Measurements from ENCODE around the gene TMEM178B. TPM values are rescaled to one million over a fixed set of nuclear protein-coding genes. Genes with fewer than 3 reads are reported as not detected.

TMEM178B gene
- polyA plus RNA-seq, 1 donor from 2014 or later, result 40.7 TPM

DNA sequence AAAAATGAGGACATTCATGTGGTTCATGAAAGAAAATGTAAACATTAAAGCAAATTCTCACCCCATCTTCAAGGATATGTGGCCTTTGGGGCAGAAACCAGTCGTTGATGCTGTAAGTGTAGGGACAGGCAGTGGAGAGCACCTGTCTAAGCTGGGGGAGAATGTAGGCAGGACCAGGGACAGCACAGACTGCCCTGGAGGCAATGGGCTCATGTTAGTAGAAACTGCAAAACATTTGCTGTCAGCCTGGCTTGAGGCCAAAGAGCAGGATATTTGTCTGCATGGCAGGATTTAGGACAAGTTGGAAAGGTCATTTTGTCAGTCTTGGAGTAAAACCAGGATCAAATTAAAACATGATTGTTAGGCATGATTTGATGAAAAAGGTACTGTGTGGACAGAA is 265.7 kb downstream of the TMEM178B start:
- no peak overlapping the region for H3K9ac ChIP-seq (ENCODE audit: low read length)
- H3K4me2 ChIP-seq (ENCODE audit: low read length), result no peak overlapping the region
- H4K20me1 ChIP-seq (ENCODE audit: insufficient read depth), result peaks cover 3% of the 10 kb centered on the region
- peaks cover 3% of the 10 kb centered on the region for H3F3A ChIP-seq (ENCODE audit: insufficient read depth, low read length, poor library complexity, severe bottlenecking)
- no peak overlapping the region for H2AFZ ChIP-seq (ENCODE audit: low read depth, low read length)
- no peaks in the 10 kb centered on the region for H3K36me3 ChIP-seq (ENCODE audit: insufficient read depth, low read length)
- no peaks in the 10 kb centered on the region for H3K9me2 ChIP-seq (ENCODE audit: insufficient read depth, low read length)
- no peak for TF ChIP-seq RAD21 (conservative IDR thresholded peaks at IDR 0.05)
- TF ChIP-seq EZH2 (IDR thresholded peaks at IDR 0.05; ENCODE audit: borderline replicate concordance, insufficient read depth, low read length, poor library complexity, severe bottlenecking), result no peak
- TF ChIP-seq POLR2AphosphoS5 (IDR thresholded peaks at IDR 0.05), result no peak
- TF ChIP-seq EP300 (conservative IDR thresholded peaks at IDR 0.05; ENCODE audit: poor library complexity, severe bottlenecking), result no peak
- no peak for TF ChIP-seq TAF1 (IDR thresholded peaks at IDR 0.05; ENCODE audit: low read depth)
- TF ChIP-seq SMC3 (conservative IDR thresholded peaks at IDR 0.05; ENCODE audit: poor library complexity), result no peak
- TF ChIP-seq, protein P1, sequence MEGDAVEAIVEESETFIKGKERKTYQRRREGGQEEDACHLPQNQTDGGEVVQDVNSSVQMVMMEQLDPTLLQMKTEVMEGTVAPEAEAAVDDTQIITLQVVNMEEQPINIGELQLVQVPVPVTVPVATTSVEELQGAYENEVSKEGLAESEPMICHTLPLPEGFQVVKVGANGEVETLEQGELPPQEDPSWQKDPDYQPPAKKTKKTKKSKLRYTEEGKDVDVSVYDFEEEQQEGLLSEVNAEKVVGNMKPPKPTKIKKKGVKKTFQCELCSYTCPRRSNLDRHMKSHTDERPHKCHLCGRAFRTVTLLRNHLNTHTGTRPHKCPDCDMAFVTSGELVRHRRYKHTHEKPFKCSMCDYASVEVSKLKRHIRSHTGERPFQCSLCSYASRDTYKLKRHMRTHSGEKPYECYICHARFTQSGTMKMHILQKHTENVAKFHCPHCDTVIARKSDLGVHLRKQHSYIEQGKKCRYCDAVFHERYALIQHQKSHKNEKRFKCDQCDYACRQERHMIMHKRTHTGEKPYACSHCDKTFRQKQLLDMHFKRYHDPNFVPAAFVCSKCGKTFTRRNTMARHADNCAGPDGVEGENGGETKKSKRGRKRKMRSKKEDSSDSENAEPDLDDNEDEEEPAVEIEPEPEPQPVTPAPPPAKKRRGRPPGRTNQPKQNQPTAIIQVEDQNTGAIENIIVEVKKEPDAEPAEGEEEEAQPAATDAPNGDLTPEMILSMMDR (IDR thresholded peaks at IDR 0.05; ENCODE audit: poor library complexity, severe bottlenecking), result no peak
- TF ChIP-seq REST (IDR thresholded peaks at IDR 0.05; ENCODE audit: borderline replicate concordance), result no peak
- no peak for TF ChIP-seq MXI1 (conservative IDR thresholded peaks at IDR 0.05; ENCODE audit: poor library complexity, severe bottlenecking)
- H3K79me2 ChIP-seq (replicated peaks; ENCODE audit: insufficient read depth, low read length), result peaks cover 8% of the 10 kb centered on the region
- no peak overlapping the region for H3K27ac ChIP-seq (ENCODE audit: low read length)
- no peak overlapping the region for H3K4me3 ChIP-seq (ENCODE audit: low read length)
- no peaks in the 10 kb centered on the region for H3K27me3 ChIP-seq (ENCODE audit: insufficient read depth, low read depth, low read length)
- H3K9me3 ChIP-seq (ENCODE audit: low read length), result no peaks in the 10 kb centered on the region

GRCh38 chr7:141340991-141341390 is 267.1 kb downstream of the TMEM178B start:
- Histone ChIP-seq H3K79me2 (replicated peaks; ENCODE audit: insufficient read depth, low read length) (peaks cover 10% of the 10 kb centered on the region), H3F3A (ENCODE audit: insufficient read depth, low read length, poor library complexity, severe bottlenecking) (peaks cover 3% of the 10 kb centered on the region), H3K9me2 (ENCODE audit: insufficient read depth, low read length) (no peaks in the 10 kb centered on the region), H3K36me3 (ENCODE audit: insufficient read depth, low read length) (no peaks in the 10 kb centered on the region), H3K4me3 (ENCODE audit: low read length) (peak overlapping the region; percentile 23), H3K9me3 (ENCODE audit: low read length) (no peaks in the 10 kb centered on the region), H3K27me3 (ENCODE audit: insufficient read depth, low read depth, low read length) (no peaks in the 10 kb centered on the region), H2AFZ (ENCODE audit: low read depth, low read length) (no peak overlapping the region), H3K9ac (ENCODE audit: low read length) (peak overlapping the region; percentile 12), H3K4me2 (ENCODE audit: low read length) (no peak overlapping the region), H4K20me1 (ENCODE audit: insufficient read depth) (peaks cover 2% of the 10 kb centered on the region), H3K27ac (ENCODE audit: low read length) (peak overlapping the region; percentile 54)
- no peak for TF ChIP-seq EZH2 (IDR thresholded peaks at IDR 0.05; ENCODE audit: borderline replicate concordance, insufficient read depth, low read length, poor library complexity, severe bottlenecking)
- no peak for TF ChIP-seq POLR2AphosphoS5 (IDR thresholded peaks at IDR 0.05)
- TF ChIP-seq, protein P1 (IDR thresholded peaks at IDR 0.05; ENCODE audit: poor library complexity, severe bottlenecking), result no peak
- no peak for TF ChIP-seq MXI1 (conservative IDR thresholded peaks at IDR 0.05; ENCODE audit: poor library complexity, severe bottlenecking)
- no peak for TF ChIP-seq RAD21 (conservative IDR thresholded peaks at IDR 0.05)
- TF ChIP-seq REST (IDR thresholded peaks at IDR 0.05; ENCODE audit: borderline replicate concordance), result no peak
- no peak for TF ChIP-seq SMC3 (conservative IDR thresholded peaks at IDR 0.05; ENCODE audit: poor library complexity)
- TF ChIP-seq TAF1 (IDR thresholded peaks at IDR 0.05; ENCODE audit: low read depth), result no peak
- no peak for TF ChIP-seq EP300 (conservative IDR thresholded peaks at IDR 0.05; ENCODE audit: poor library complexity, severe bottlenecking)

Data from neural cell (in vitro differentiated cells).